Loucy (cell line): ENCODE measurements around the gene C11orf42.

Experiments
- H2AFZ ChIP-seq: fragments of 200-600 bp; sonication (generic); 2 replicates; pipeline ENCODE4 v1.6.0; 2016; ENCODE audit warnings: antibody characterized with exemption, mild to moderate bottlenecking, low read length, moderate library complexity
- H3F3A ChIP-seq: fragments of 200-600 bp; 2 replicates; pipeline ENCODE4 v1.6.0; 2016; ENCODE audit warnings: antibody characterized with exemption, low read depth, mild to moderate bottlenecking
- H3K27me3 ChIP-seq: fragments of 200-600 bp; sonication (generic); 2 replicates; pipeline ENCODE4 v1.6.1; 2014; ENCODE audit warnings: low read length, mild to moderate bottlenecking; ENCODE audit not compliant: insufficient read depth, poor library complexity, severe bottlenecking
- H3K36me3 ChIP-seq: fragments of 200-600 bp; sonication (generic); 2 replicates; pipeline ENCODE4 v1.6.1; 2016; ENCODE audit warnings: low read length; ENCODE audit not compliant: insufficient read depth
- H3K4me1 ChIP-seq: fragments of 200-600 bp; sonication (generic); 2 replicates; pipeline ENCODE4 v1.5.1; 2014; ENCODE audit warnings: low read length, mild to moderate bottlenecking; ENCODE audit not compliant: insufficient read depth, poor library complexity, severe bottlenecking
- H3K4me2 ChIP-seq: fragments of 200-600 bp; sonication (generic); 2 replicates; pipeline ENCODE4 v1.6.0; 2014; ENCODE audit warnings: antibody characterized with exemption, low read length, low read depth, mild to moderate bottlenecking; ENCODE audit not compliant: poor library complexity, severe bottlenecking
- H3K4me3 ChIP-seq: fragments of 200-600 bp; sonication (generic); 2 replicates; pipeline ENCODE4 v1.5.1; 2014; ENCODE audit warnings: low read length, mild to moderate bottlenecking, mixed read lengths; ENCODE audit not compliant: poor library complexity, severe bottlenecking
- H3K79me2 ChIP-seq: fragments of 200-600 bp; sonication (generic); 2 replicates; pipeline ENCODE4 v1.6.1; 2014; ENCODE audit warnings: low read length; ENCODE audit not compliant: insufficient read depth
- H3K9ac ChIP-seq: fragments of 200-600 bp; sonication (generic); 2 replicates; pipeline ENCODE4 v1.6.0; 2014; ENCODE audit warnings: mild to moderate bottlenecking, low read depth, low read length, moderate library complexity; ENCODE audit not compliant: poor library complexity, severe bottlenecking
- H3K9me2 ChIP-seq: fragments of 200-600 bp; sonication (generic); replicated peaks from 2 replicates; pipeline ENCODE4 v1.6.1; 2016; ENCODE audit warnings: low read depth, low read length, mixed read lengths
- H3K9me3 ChIP-seq: fragments of 200-600 bp; sonication (generic); 2 replicates; pipeline ENCODE4 v1.6.1; 2014; ENCODE audit warnings: mild to moderate bottlenecking, antibody characterized with exemption, low read length, low read depth; ENCODE audit not compliant: insufficient read depth
- H4K20me1 ChIP-seq: fragments of 200-600 bp; sonication (generic); 2 replicates; pipeline ENCODE4 v1.6.0; 2014; ENCODE audit warnings: antibody characterized with exemption, low read length, mild to moderate bottlenecking; ENCODE audit not compliant: insufficient read depth, poor library complexity, severe bottlenecking
- CTCF ChIP-seq: fragments of 200-600 bp; sonication (generic); conservative IDR thresholded peaks from 2 replicates; pipeline ENCODE4 v1.5.1; 2014; ENCODE audit warnings: mild to moderate bottlenecking, antibody characterized with exemption, low read length
- EZH2phosphoT487 ChIP-seq: fragments of 200-600 bp; IDR thresholded peaks from 2 replicates; pipeline ENCODE4 v1.6.1; 2018; ENCODE audit warnings: antibody characterized with exemption, mild to moderate bottlenecking, moderate library complexity, borderline replicate concordance

The C11orf42 gene

GRCh38 chr11:6228520-6228919 lies 23.2 kb downstream of the C11orf42 start:
- Histone ChIP-seq H3K9ac (no peak overlapping the region), H3K4me3 (no peak overlapping the region), H3K4me2 (peak overlapping the region; percentile 76), H4K20me1 (peaks cover 13% of the 10 kb centered on the region), H3K9me3 (no peaks in the 10 kb centered on the region), H3F3A (no peaks in the 10 kb centered on the region), H3K27me3 (no peaks in the 10 kb centered on the region), H3K9me2 (no peaks in the 10 kb centered on the region), H2AFZ (no peak overlapping the region), H3K36me3 (peaks cover 7% of the 10 kb centered on the region; the same call in 1 of the 2 replicates), H3K4me1 (peaks cover 47% of the 10 kb centered on the region), H3K79me2 (peaks cover 47% of the 10 kb centered on the region)
- TF ChIP-seq CTCF (no peak), EZH2phosphoT487 (no peak)

GRCh38 chr11:6229911-6230310 lies 24.6 kb downstream of the C11orf42 start:
- no peaks in the 10 kb centered on the region for H3K27me3 ChIP-seq
- no peaks in the 10 kb centered on the region for H3K9me2 ChIP-seq
- TF ChIP-seq CTCF, result no peak
- no peak for TF ChIP-seq EZH2phosphoT487
- peak overlapping the region; percentile 52 for H3K9ac ChIP-seq
- H4K20me1 ChIP-seq, result peaks cover 22% of the 10 kb centered on the region
- no peaks in the 10 kb centered on the region for H3F3A ChIP-seq
- H3K4me1 ChIP-seq, result peaks cover 49% of the 10 kb centered on the region
- no peaks in the 10 kb centered on the region for H3K9me3 ChIP-seq
- H2AFZ ChIP-seq, result no peak overlapping the region
- H3K4me3 ChIP-seq, result peak overlapping the region; percentile 59
- H3K4me2 ChIP-seq, result peak overlapping the region; percentile 76
- H3K79me2 ChIP-seq, result peaks cover 56% of the 10 kb centered on the region
- no peaks in the 10 kb centered on the region for H3K36me3 ChIP-seq

- H4K20me1 ChIP-seq, result peaks cover 22% of the 10 kb centered on the region
- H3K36me3 ChIP-seq, result no peaks in the 10 kb centered on the region
- H2AFZ ChIP-seq, result no peak overlapping the region
- peak overlapping the region; percentile 92 for H3K4me2 ChIP-seq
- H3K9me2 ChIP-seq, result no peaks in the 10 kb centered on the region
- peak overlapping the region; percentile 92 for H3K4me3 ChIP-seq
- H3K9me3 ChIP-seq, result no peaks in the 10 kb centered on the region
- no peak for TF ChIP-seq CTCF
- no peak for TF ChIP-seq EZH2phosphoT487
- H3K9ac ChIP-seq, result peak overlapping the region; percentile 77
- H3K4me1 ChIP-seq, result peaks cover 35% of the 10 kb centered on the region
- H3K27me3 ChIP-seq, result no peaks in the 10 kb centered on the region
- H3F3A ChIP-seq, result no peaks in the 10 kb centered on the region
- peaks cover 37% of the 10 kb centered on the region for H3K79me2 ChIP-seq
Measured at GRCh38 chr11:6232899-6233298, 27.5 kb downstream of the C11orf42 start.
